Osteoblast (primary cell): ENCODE measurements around the gene AHNAK. TPM values are rescaled to one million over a fixed set of nuclear protein-coding genes. Genes with fewer than 3 reads are reported as not detected.
A peak's percentile ranks its signal among the peaks of the same experiment; 100 is the strongest.

ENCODE experiments used
- DNase-seq: peaks from one replicate; pipeline ENCODE4 v3.0.0; 2011; ENCODE audit warnings: low spot score, mixed read lengths; ENCODE audit not compliant: insufficient read length; ENCODE audit errors: missing footprints
- H2AFZ ChIP-seq: 2 replicates; pipeline ENCODE4 v1.6.0; 2011; ENCODE audit warnings: mild to moderate bottlenecking, low read length
- H3K27ac ChIP-seq: 2 replicates; pipeline ENCODE4 v1.5.1; 2011; ENCODE audit warnings: mild to moderate bottlenecking, low read depth, low read length, moderate library complexity
- H3K27me3 ChIP-seq: 2 replicates; pipeline ENCODE4 v1.6.0; 2012; ENCODE audit warnings: mild to moderate bottlenecking, control low read depth, inconsistent platforms, low read length, moderate library complexity; ENCODE audit not compliant: insufficient read depth
- H3K36me3 ChIP-seq: 2 replicates; pipeline ENCODE4 v1.5.1; 2011; ENCODE audit warnings: mild to moderate bottlenecking, low read length, control low read depth, moderate library complexity; ENCODE audit not compliant: insufficient read depth
- H3K4me1 ChIP-seq: 2 replicates; pipeline ENCODE4 v1.5.1; 2011; ENCODE audit warnings: mild to moderate bottlenecking, low read length, control low read depth, moderate library complexity; ENCODE audit not compliant: insufficient read depth
- H3K4me2 ChIP-seq: 2 replicates; pipeline ENCODE4 v1.6.0; 2011; ENCODE audit warnings: mild to moderate bottlenecking, low read length; ENCODE audit not compliant: insufficient read depth
- H3K4me3 ChIP-seq: fragments of 200-600 bp; sonication (generic); 3 replicates; pipeline ENCODE4 v1.5.1; 2012; ENCODE audit warnings: mild to moderate bottlenecking, low read length, inconsistent platforms; ENCODE audit not compliant: insufficient read depth
- H3K79me2 ChIP-seq: 2 replicates; pipeline ENCODE4 v1.6.0; 2012; ENCODE audit warnings: mild to moderate bottlenecking, low read length, control low read depth, inconsistent platforms; ENCODE audit not compliant: insufficient read depth
- H3K9me3 ChIP-seq: 2 replicates; pipeline ENCODE4 v1.5.1; 2011; ENCODE audit warnings: low read depth, low read length, control low read depth
- H4K20me1 ChIP-seq: 2 replicates; pipeline ENCODE4 v1.6.0; 2012; ENCODE audit warnings: mild to moderate bottlenecking, low read length, control low read depth; ENCODE audit not compliant: insufficient read depth
- CTCF ChIP-seq: IDR thresholded peaks from 2 replicates; pipeline ENCODE4 v1.5.1; 2011; ENCODE audit warnings: mild to moderate bottlenecking, low read depth, low read length, moderate library complexity; ENCODE audit errors: extremely low read depth
- total RNA-seq: library from RNA; depleted of rRNA; stranded (reverse); fragments of >200 nt; gene quantifications from 2 replicates; pipeline ENCODE4 v1.2.3, GENCODE V29; 2012

Gene AHNAK
- total RNA-seq, 1 donor, result 720 TPM

- DNase-seq, result peak; percentile 93
- no peaks in the 10 kb centered on the region for H3K9me3 ChIP-seq
- H4K20me1 ChIP-seq, result peaks cover 63% of the 10 kb centered on the region
- no peak overlapping the region for H2AFZ ChIP-seq
- peaks cover 2% of the 10 kb centered on the region for H3K36me3 ChIP-seq
- no peaks in the 10 kb centered on the region for H3K27me3 ChIP-seq
- H3K4me3 ChIP-seq, result peak overlapping the region; percentile 98
- peaks cover 61% of the 10 kb centered on the region for H3K4me1 ChIP-seq
- TF ChIP-seq CTCF, result no peak
- H3K27ac ChIP-seq, result peak overlapping the region; percentile 67
- H3K79me2 ChIP-seq, result peaks cover 77% of the 10 kb centered on the region
- H3K4me2 ChIP-seq, result peak overlapping the region; percentile 93
Measured at GRCh38 chr11:62543680-62544444, 2.7 kb downstream of the AHNAK start.

GRCh38 chr11:62542750-62543567 lies 3.6 kb downstream of the AHNAK start:
- H3K4me3 ChIP-seq, result peak overlapping the region; percentile 98
- no peak overlapping the region for H2AFZ ChIP-seq
- peaks cover 8% of the 10 kb centered on the region for H3K36me3 ChIP-seq
- DNase-seq, result peak; percentile 96
- peak overlapping the region; percentile 93 for H3K4me2 ChIP-seq
- peaks cover 72% of the 10 kb centered on the region for H4K20me1 ChIP-seq
- H3K27ac ChIP-seq, result peak overlapping the region; percentile 67
- no peaks in the 10 kb centered on the region for H3K27me3 ChIP-seq
- peak; percentile 94 for TF ChIP-seq CTCF
- peaks cover 61% of the 10 kb centered on the region for H3K4me1 ChIP-seq
- H3K79me2 ChIP-seq, result peaks cover 86% of the 10 kb centered on the region
- no peaks in the 10 kb centered on the region for H3K9me3 ChIP-seq

GRCh38 chr11:62542111-62542745 lies 4.4 kb downstream of the AHNAK start:
- no peak for TF ChIP-seq CTCF
- H3K79me2 ChIP-seq, result peaks cover 93% of the 10 kb centered on the region

More at GRCh38 chr11:62542111-62542745, 4.4 kb downstream of the AHNAK start:
- Histone ChIP-seq H3K9me3 (no peaks in the 10 kb centered on the region), H3K36me3 (peaks cover 8% of the 10 kb centered on the region), H3K27me3 (no peaks in the 10 kb centered on the region), H4K20me1 (peaks cover 80% of the 10 kb centered on the region), H3K4me1 (peaks cover 57% of the 10 kb centered on the region), H3K27ac (peak overlapping the region; percentile 86), H2AFZ (no peak overlapping the region), H3K4me2 (peak overlapping the region; percentile 93), H3K4me3 (peak overlapping the region; percentile 98)
- DNase-seq, result no peak
